Lung (tissue), 12 donors: ENCODE measurements around the gene FLVCR2. TPM values are rescaled to one million over a fixed set of nuclear protein-coding genes. Genes with fewer than 3 reads are reported as not detected.
A peak's percentile ranks its signal among the peaks of the same experiment; 100 is the strongest.

Source experiments
- ATAC-seq: fragments of 200-7000 bp; cut with Tn5 transposase; one replicate; pipeline ENCODE4 v1.9.1; 2020; ENCODE audit warnings: moderate number of reproducible peaks; ENCODE audit not compliant: insufficient read depth, low FRiP score
- DNase-seq, 3 donors: peaks; one replicate each; pipeline ENCODE4 v3.0.0-alpha.2; 2013 to 2017
- H3K27ac ChIP-seq, 2 donors: one replicate each; pipeline ENCODE4 v1.5.1; 2013; ENCODE audit warnings: mild to moderate bottlenecking in 2 of 2, moderate library complexity in 2 of 2, control low read depth in 1 of 2, inconsistent platforms in 1 of 2, low read depth in 1 of 2, low read length in 1 of 2
- H3K27me3 ChIP-seq, 3 donors: one replicate each; pipeline ENCODE4 v1.5.1; 2013; ENCODE audit warnings: low read length in 2 of 3; ENCODE audit not compliant: control insufficient read depth in 3 of 3, insufficient read depth in 3 of 3
- H3K36me3 ChIP-seq, 4 donors: one replicate each; pipeline ENCODE4 v1.5.1; 2013; ENCODE audit warnings: low read length in 4 of 4, mild to moderate bottlenecking in 1 of 4, moderate library complexity in 1 of 4; ENCODE audit not compliant: control insufficient read depth in 4 of 4, insufficient read depth in 4 of 4
- H3K4me1 ChIP-seq, 5 donors: one replicate each; pipeline ENCODE4 v1.5.1; 2013; ENCODE audit warnings: low read length in 5 of 5, mild to moderate bottlenecking in 2 of 5, moderate library complexity in 1 of 5; ENCODE audit not compliant: control insufficient read depth in 5 of 5, insufficient read depth in 5 of 5
- H3K4me3 ChIP-seq: one replicate; pipeline ENCODE4 v1.5.1; 2013; ENCODE audit warnings: mild to moderate bottlenecking, control low read depth, moderate library complexity
- H3K9ac ChIP-seq, 2 donors: one replicate each; pipeline ENCODE4 v1.5.1; 2013; ENCODE audit warnings: low read length in 2 of 2, control low read depth in 1 of 2; ENCODE audit not compliant: insufficient read depth in 1 of 2
- H3K9me3 ChIP-seq, 4 donors: one replicate each; pipeline ENCODE4 v1.5.1; 2013; ENCODE audit warnings: low read length in 3 of 4, mild to moderate bottlenecking in 1 of 4, moderate library complexity in 1 of 4; ENCODE audit not compliant: control insufficient read depth in 4 of 4, insufficient read depth in 3 of 4
- CTCF ChIP-seq: IDR thresholded peaks from 2 replicates; pipeline ENCODE4 v1.5.1; 2012; ENCODE audit warnings: mild to moderate bottlenecking; ENCODE audit errors: control extremely low read depth, extremely low read depth
- WGBS, 2 donors: extraction: QIAGEN DNeasy Blood & Tissue Kit; methylation state at CpG; one replicate each; pipeline ENCODE4 v1.1.7; 2013; 5-methylcytosine and 5-hydroxymethylcytosine counted together
- polyA plus RNA-seq, 2 donors: library from polyadenylated mRNA; stranded (reverse); fragments of 200-250 nt; gene quantifications; one replicate each; pipeline ENCODE4 v1.2.1, GENCODE V29; 2013
- total RNA-seq, 2 donors: library from RNA; depleted of rRNA in 1 of 2; stranded (reverse); fragments of >200 nt in 1 of 2; gene quantifications; one replicate each; pipeline ENCODE4 v1.2.1, GENCODE V29; 2014 to 2021
- donor health status: control.
- donor health status: control.
- donor health status: Bipolar disorder and iron deficiency.
- donor health status: healthy.
- donor health status: DM: yes; HTN: yes; CAD: no.

Gene FLVCR2
- total and polyA plus RNA-seq, 4 donors, result 4.7 to 37.6 (median 20.5) TPM

- Histone ChIP-seq H3K9ac (no peak overlapping the region), H3K9me3 (no peaks in the 10 kb centered on the region), H3K4me1 (peaks cover 0 to 2% (median 0%) of the 10 kb centered on the region in 5 donors), H3K27me3 (no peaks in the 10 kb centered on the region), H3K27ac (no peak overlapping the region), H3K36me3 (no peaks in the 10 kb centered on the region), H3K4me3 (no peak overlapping the region)
- DNase-seq, result no peak
- no peak for TF ChIP-seq CTCF
- no peak for ATAC-seq
- WGBS, 2 donors, result 82 to 86% methylated on average over 1 of the region's 1 CpG
These were observed 41.1 kb downstream of the FLVCR2 start for GRCh38 chr14:75619548-75619947.

- H3K4me1 ChIP-seq, result peaks cover 0 to 2% (median 0%) of the 10 kb centered on the region in 5 donors
- H3K4me3 ChIP-seq, result no peak overlapping the region
- ATAC-seq, result no peak
- peaks cover 0 to 5% (median 0%) of the 10 kb centered on the region in 4 donors for H3K36me3 ChIP-seq
- no peaks in the 10 kb centered on the region for H3K27me3 ChIP-seq
- 94 to 96% methylated on average over 3 of the region's 3 CpGs for WGBS, 2 donors
- TF ChIP-seq CTCF, result no peak
- no peak overlapping the region for H3K27ac ChIP-seq
- DNase-seq, result no peak
- no peak overlapping the region for H3K9ac ChIP-seq
- no peaks in the 10 kb centered on the region for H3K9me3 ChIP-seq
These were observed 46.6 kb downstream of the FLVCR2 start for GRCh38 chr14:75625034-75625433.

GRCh38 chr14:75626396-75626795 lies 48.0 kb downstream of the FLVCR2 start:
- H3K36me3 ChIP-seq, result peaks cover 0 to 5% (median 0%) of the 10 kb centered on the region in 4 donors
- H3K9ac ChIP-seq, result no peak overlapping the region
- peak overlapping the region in 1 of 2 donors; percentile 36 for H3K27ac ChIP-seq
- no peaks in the 10 kb centered on the region for H3K9me3 ChIP-seq
- H3K27me3 ChIP-seq, result no peaks in the 10 kb centered on the region
- no peaks in the 10 kb centered on the region for H3K4me1 ChIP-seq
- 84 to 86% methylated on average over 3 of the region's 3 CpGs for WGBS, 2 donors
- no peak overlapping the region for H3K4me3 ChIP-seq
- no peak for TF ChIP-seq CTCF
- DNase-seq, result no peak
- ATAC-seq, result no peak

- DNase-seq, result no peak
- no peak overlapping the region for H3K4me3 ChIP-seq
- H3K4me1 ChIP-seq, result no peaks in the 10 kb centered on the region
- H3K27me3 ChIP-seq, result no peaks in the 10 kb centered on the region
- no peak for ATAC-seq
- TF ChIP-seq CTCF, result no peak
- H3K27ac ChIP-seq, result peak overlapping the region in 1 of 2 donors; percentile 36
- 60 to 78% methylated on average over 3 of the region's 3 CpGs for WGBS, 2 donors
- H3K9ac ChIP-seq, result no peak overlapping the region
- no peaks in the 10 kb centered on the region for H3K9me3 ChIP-seq
- H3K36me3 ChIP-seq, result peaks cover 0 to 5% (median 0%) of the 10 kb centered on the region in 4 donors
These were observed 48.4 kb downstream of the FLVCR2 start for GRCh38 chr14:75626863-75627262.
